ENCODE measurements around the gene STK39.

STK39 gene

GRCh38 chr2:168169097-168169745 is 78.2 kb downstream of the STK39 start:
- no peak overlapping the region for H2AFZ ChIP-seq
- TF ChIP-seq CTCF (IDR thresholded peaks at IDR 0.05), result no peak
- H3K4me3 ChIP-seq (ENCODE audit: low read depth, low read length), result no peak overlapping the region
- H3K9me3 ChIP-seq (ENCODE audit: control insufficient read depth, low read length), result no peaks in the 10 kb centered on the region
- H3K36me3 ChIP-seq (ENCODE audit: control insufficient read depth, insufficient read depth, low read length), result no peaks in the 10 kb centered on the region
- no peaks in the 10 kb centered on the region for H3K4me1 ChIP-seq
- H3K4me2 ChIP-seq (ENCODE audit: low read length), result no peak overlapping the region
- peaks cover 5% of the 10 kb centered on the region for H3K79me2 ChIP-seq
- no peaks in the 10 kb centered on the region for H3K27me3 ChIP-seq (ENCODE audit: control insufficient read depth, insufficient read depth, low read length)
- no peak overlapping the region for H3K9ac ChIP-seq
- no peak overlapping the region for H3K27ac ChIP-seq

GRCh38 chr2:168167511-168168263 is 79.7 kb downstream of the STK39 start:
- no peak overlapping the region for H3K9ac ChIP-seq
- H3K27me3 ChIP-seq (ENCODE audit: control insufficient read depth, insufficient read depth, low read length), result no peaks in the 10 kb centered on the region
- H3K36me3 ChIP-seq (ENCODE audit: control insufficient read depth, insufficient read depth, low read length), result no peaks in the 10 kb centered on the region

GRCh38 chr2:168166902-168167510 is 80.4 kb downstream of the STK39 start:
- peaks cover 5% of the 10 kb centered on the region for H3K79me2 ChIP-seq
- TF ChIP-seq CTCF (IDR thresholded peaks at IDR 0.05), result no peak
- no peak overlapping the region for H2AFZ ChIP-seq
- no peaks in the 10 kb centered on the region for H3K9me3 ChIP-seq (ENCODE audit: control insufficient read depth, low read length)
- H3K4me2 ChIP-seq (ENCODE audit: low read length), result no peak overlapping the region
- H3K27ac ChIP-seq, result no peak overlapping the region
- H3K4me1 ChIP-seq, result no peaks in the 10 kb centered on the region
- H3K36me3 ChIP-seq (ENCODE audit: control insufficient read depth, insufficient read depth, low read length), result no peaks in the 10 kb centered on the region
- no peak overlapping the region for H3K9ac ChIP-seq
- H3K4me3 ChIP-seq (ENCODE audit: low read depth, low read length), result no peak overlapping the region
- no peaks in the 10 kb centered on the region for H3K27me3 ChIP-seq (ENCODE audit: control insufficient read depth, insufficient read depth, low read length)

More at GRCh38 chr2:168167511-168168263, 79.7 kb downstream of the STK39 start:
- Histone ChIP-seq H3K4me2 (ENCODE audit: low read length) (no peak overlapping the region), H3K27ac (no peak overlapping the region), H2AFZ (no peak overlapping the region), H3K9me3 (ENCODE audit: control insufficient read depth, low read length) (no peaks in the 10 kb centered on the region), H3K4me1 (no peaks in the 10 kb centered on the region), H3K4me3 (ENCODE audit: low read depth, low read length) (no peak overlapping the region), H3K79me2 (peaks cover 5% of the 10 kb centered on the region)
- no peak for TF ChIP-seq CTCF (IDR thresholded peaks at IDR 0.05)

- Histone ChIP-seq H3K4me2 (ENCODE audit: low read length) (no peak overlapping the region), H3K4me1 (no peaks in the 10 kb centered on the region), H3K79me2 (peaks cover 5% of the 10 kb centered on the region), H3K9ac (no peak overlapping the region), H3K9me3 (ENCODE audit: control insufficient read depth, low read length) (no peaks in the 10 kb centered on the region), H3K36me3 (ENCODE audit: control insufficient read depth, insufficient read depth, low read length) (no peaks in the 10 kb centered on the region), H3K27me3 (ENCODE audit: control insufficient read depth, insufficient read depth, low read length) (no peaks in the 10 kb centered on the region), H3K27ac (no peak overlapping the region), H3K4me3 (ENCODE audit: low read depth, low read length) (no peak overlapping the region), H2AFZ (no peak overlapping the region)
- TF ChIP-seq CTCF (IDR thresholded peaks at IDR 0.05), result no peak
Observed at GRCh38 chr2:168165985-168166901, 81.2 kb downstream of the STK39 start.

Measured in parathyroid adenoma (tissue), 2 donors.